ENCODE measurements around the gene DSCAM.

The DSCAM gene

GRCh38 chr21:40683349-40683748 is 163.6 kb downstream of the DSCAM start:
- Mint-ChIP-seq H3K36me3 (no peaks in the 10 kb centered on the region), H3K27ac (no peak overlapping the region), H3K4me1 (no peaks in the 10 kb centered on the region), H3K9me3 (peaks cover 18% of the 10 kb centered on the region), H3K4me3 (no peak overlapping the region)
- DNase-seq (ENCODE audit: low spot score in 2 of 2) (no peak), ATAC-seq (no peak)

DNA sequence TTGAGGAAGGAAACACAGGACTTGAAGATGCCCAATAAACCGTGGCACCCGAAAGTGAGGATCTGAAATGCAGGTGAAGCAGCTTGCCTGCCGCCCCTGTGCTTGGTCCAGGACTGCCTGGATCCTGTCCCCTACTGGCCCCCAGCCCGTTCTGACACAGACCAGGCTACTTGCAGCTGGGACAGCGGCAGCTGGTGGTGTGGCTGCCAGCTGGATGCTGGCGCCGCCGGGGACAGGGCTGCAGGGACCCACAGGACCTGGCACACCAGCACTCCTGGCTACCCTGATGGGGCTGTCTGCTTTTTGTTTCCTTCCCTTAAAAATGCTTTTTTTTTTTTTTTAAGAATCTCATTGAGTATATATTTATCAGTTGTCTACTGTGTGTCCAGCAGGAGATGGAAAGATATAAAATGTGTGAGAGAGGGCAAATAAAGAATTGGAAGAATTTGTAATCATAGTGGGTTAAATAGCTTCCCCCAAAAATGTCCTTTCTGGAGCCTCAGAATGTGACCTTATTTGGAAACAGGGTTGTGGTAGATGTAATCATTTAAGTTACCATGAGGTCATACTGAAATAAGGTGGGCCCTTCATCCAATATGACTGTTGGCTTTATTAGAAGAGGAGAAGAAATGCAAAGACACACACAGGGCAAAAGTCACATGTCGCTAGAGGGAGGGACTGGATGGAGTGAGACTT is 165.6 kb downstream of the DSCAM start:
- H3K36me3 Mint-ChIP-seq: no peaks in the 10 kb centered on the region

DNA sequence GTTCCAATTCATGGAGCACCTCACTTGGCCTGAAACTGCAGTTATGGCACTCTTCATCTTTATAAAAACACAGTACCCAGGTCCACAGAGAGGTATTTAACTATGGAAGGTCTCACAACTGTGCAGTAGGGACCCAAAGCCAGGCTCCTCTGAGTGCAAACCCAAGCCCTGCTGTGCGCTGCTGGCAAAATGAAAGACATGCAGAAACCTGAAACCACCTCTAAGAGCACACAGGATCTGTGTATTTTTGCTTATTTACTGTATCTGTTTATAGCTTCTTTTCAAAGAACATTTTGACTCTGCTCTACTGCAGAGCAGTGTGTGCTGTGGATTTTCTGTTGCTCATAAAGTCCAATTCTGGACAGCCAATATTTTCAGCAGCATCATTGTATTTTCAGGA is 166.6 kb downstream of the DSCAM start:
- Mint-ChIP-seq H3K4me1 (no peaks in the 10 kb centered on the region), H3K4me3 (no peak overlapping the region), H3K9me3 (peaks cover 16% of the 10 kb centered on the region), H3K36me3 (no peaks in the 10 kb centered on the region), H3K27ac (no peak overlapping the region)
- no peak for DNase-seq (ENCODE audit: low spot score in 2 of 2)
- no peak for ATAC-seq

More for the DNA sequence above, 165.6 kb downstream of the DSCAM start:
- Mint-ChIP-seq H3K9me3 (peaks cover 19% of the 10 kb centered on the region), H3K4me1 (no peaks in the 10 kb centered on the region), H3K4me3 (no peak overlapping the region), H3K27ac (no peak overlapping the region)
- ATAC-seq (no peak), DNase-seq (ENCODE audit: low spot score in 2 of 2) (no peak)

GRCh38 chr21:40678681-40679284 is 168.2 kb downstream of the DSCAM start:
- H3K4me1 Mint-ChIP-seq: no peaks in the 10 kb centered on the region
- ATAC-seq: no peak

GRCh38 chr21:40675017-40675416 is 171.9 kb downstream of the DSCAM start:
- ATAC-seq: no peak

More at GRCh38 chr21:40678681-40679284, 168.2 kb downstream of the DSCAM start:
- Mint-ChIP-seq H3K36me3 (no peaks in the 10 kb centered on the region), H3K9me3 (peaks cover 18% of the 10 kb centered on the region), H3K27ac (no peak overlapping the region), H3K4me3 (no peak overlapping the region)
- DNase-seq (ENCODE audit: low spot score in 2 of 2): no peak

GRCh38 chr21:40672602-40673001 is 174.4 kb downstream of the DSCAM start:
- H3K4me3 Mint-ChIP-seq: no peak overlapping the region
- H3K4me1 Mint-ChIP-seq: no peaks in the 10 kb centered on the region
- DNase-seq (ENCODE audit: low spot score in 2 of 2): no peak
- no peak for ATAC-seq
- no peak overlapping the region for H3K27ac Mint-ChIP-seq
- H3K9me3 Mint-ChIP-seq: peaks cover 7% of the 10 kb centered on the region
- no peaks in the 10 kb centered on the region for H3K36me3 Mint-ChIP-seq

More at GRCh38 chr21:40675017-40675416, 171.9 kb downstream of the DSCAM start:
- H3K4me3 Mint-ChIP-seq: no peak overlapping the region
- peaks cover 7% of the 10 kb centered on the region for H3K9me3 Mint-ChIP-seq
- H3K4me1 Mint-ChIP-seq: no peaks in the 10 kb centered on the region
- no peaks in the 10 kb centered on the region for H3K36me3 Mint-ChIP-seq
- H3K27ac Mint-ChIP-seq: no peak overlapping the region
- DNase-seq (ENCODE audit: low spot score in 2 of 2): no peak

- no peak for DNase-seq (ENCODE audit: low spot score in 2 of 2)
- H3K9me3 Mint-ChIP-seq: peaks cover 8% of the 10 kb centered on the region
Observed at GRCh38 chr21:40671716-40672115, 175.2 kb downstream of the DSCAM start.

DNA sequence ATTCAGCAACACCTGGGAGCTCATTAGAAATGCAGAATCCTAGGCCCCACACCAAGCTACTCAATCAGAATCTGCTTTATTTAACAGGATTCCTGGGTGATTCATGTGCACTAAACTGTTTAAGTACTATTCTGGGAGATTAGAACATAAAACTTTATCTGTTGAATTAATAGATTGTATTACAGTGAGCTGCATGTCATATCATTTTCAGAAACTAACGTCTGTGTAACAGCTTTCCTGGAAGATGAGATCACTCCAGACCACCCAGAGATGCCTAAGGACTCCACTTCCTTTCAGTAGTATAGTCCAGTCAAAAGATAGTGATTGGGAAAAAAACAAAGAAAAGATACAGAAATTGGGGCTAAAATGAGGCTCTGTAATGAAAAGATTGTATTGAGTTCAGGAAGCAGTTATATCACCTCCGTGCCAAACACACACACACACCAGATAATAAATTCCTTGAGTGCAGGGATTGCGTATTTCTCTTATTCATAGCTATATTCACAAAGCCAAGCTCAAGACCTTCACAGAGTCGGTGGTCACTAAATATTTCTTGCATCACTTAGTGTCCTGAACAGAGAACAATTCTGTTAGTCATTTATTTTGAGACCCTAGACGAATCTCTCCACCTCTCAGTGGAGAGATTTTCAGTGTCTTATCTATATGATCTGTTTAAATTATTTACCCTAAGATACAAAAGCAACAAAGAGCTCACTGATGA is 178.2 kb downstream of the DSCAM start:
- Mint-ChIP-seq H3K36me3 (no peaks in the 10 kb centered on the region), H3K27ac (no peak overlapping the region), H3K4me3 (no peak overlapping the region), H3K4me1 (no peaks in the 10 kb centered on the region), H3K9me3 (peaks cover 6% of the 10 kb centered on the region)
- no peak for ATAC-seq
- no peak for DNase-seq (ENCODE audit: low spot score in 2 of 2)

More at GRCh38 chr21:40671716-40672115, 175.2 kb downstream of the DSCAM start:
- Mint-ChIP-seq H3K36me3 (no peaks in the 10 kb centered on the region), H3K4me1 (no peaks in the 10 kb centered on the region), H3K4me3 (no peak overlapping the region), H3K27ac (no peak overlapping the region)
- no peak for ATAC-seq

DNA sequence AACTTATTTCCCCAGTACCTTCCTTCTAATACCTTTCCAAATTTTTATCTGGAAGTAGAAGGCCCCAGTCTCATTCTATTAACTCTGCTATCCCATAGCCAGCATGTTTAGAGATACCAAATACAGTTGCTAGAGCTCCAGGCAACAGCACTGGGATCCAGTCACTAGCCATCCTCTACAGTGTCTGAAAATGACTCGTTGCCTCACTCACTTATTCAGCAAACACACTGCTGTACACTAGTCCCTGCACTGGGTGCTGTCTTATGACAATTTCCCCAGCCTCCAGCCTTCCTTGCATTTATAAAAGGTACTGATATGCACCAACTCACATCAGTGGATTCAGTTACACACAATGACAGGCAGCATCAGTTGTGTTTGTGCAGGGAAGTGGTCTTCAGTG is 179.0 kb downstream of the DSCAM start:
- H3K36me3 Mint-ChIP-seq: no peaks in the 10 kb centered on the region
- H3K27ac Mint-ChIP-seq: no peak overlapping the region
- ATAC-seq (no peak), DNase-seq (ENCODE audit: low spot score in 2 of 2) (no peak)
- H3K4me3 Mint-ChIP-seq: no peak overlapping the region
- peaks cover 7% of the 10 kb centered on the region for H3K9me3 Mint-ChIP-seq
- H3K4me1 Mint-ChIP-seq: no peaks in the 10 kb centered on the region

DNA sequence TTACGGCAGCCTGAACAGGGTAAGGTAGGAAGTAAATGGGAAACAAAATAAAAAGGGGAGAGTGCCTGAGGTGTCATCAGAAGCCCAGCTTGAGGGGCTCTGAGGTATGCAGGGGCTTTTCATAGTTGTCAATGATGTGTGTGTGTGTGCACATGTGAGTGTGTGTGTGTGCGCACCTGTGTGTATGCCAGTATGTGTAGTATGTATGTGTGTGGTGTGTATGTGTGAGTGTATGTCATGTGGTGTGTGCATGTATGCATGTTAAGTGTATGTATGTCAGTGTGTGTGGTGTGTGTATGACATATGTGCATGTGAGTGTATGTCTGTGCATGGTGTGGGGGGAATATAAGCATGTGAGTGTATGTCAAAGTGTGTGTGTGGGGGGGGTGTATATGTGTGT is 184.1 kb downstream of the DSCAM start:
- no peaks in the 10 kb centered on the region for H3K4me1 Mint-ChIP-seq
- H3K4me3 Mint-ChIP-seq: no peak overlapping the region
- ATAC-seq (no peak), DNase-seq (ENCODE audit: low spot score in 2 of 2) (no peak)
- no peak overlapping the region for H3K27ac Mint-ChIP-seq
- H3K36me3 Mint-ChIP-seq: no peaks in the 10 kb centered on the region
- H3K9me3 Mint-ChIP-seq: peaks cover 13% of the 10 kb centered on the region

- no peak overlapping the region for H3K27ac Mint-ChIP-seq
- no peak overlapping the region for H3K4me3 Mint-ChIP-seq
- H3K4me1 Mint-ChIP-seq: no peaks in the 10 kb centered on the region
- DNase-seq (ENCODE audit: low spot score in 2 of 2) (no peak), ATAC-seq (no peak)
- H3K36me3 Mint-ChIP-seq: no peaks in the 10 kb centered on the region
- peaks cover 12% of the 10 kb centered on the region for H3K9me3 Mint-ChIP-seq
Observed at GRCh38 chr21:40660461-40660860, 186.5 kb downstream of the DSCAM start.

DNA sequence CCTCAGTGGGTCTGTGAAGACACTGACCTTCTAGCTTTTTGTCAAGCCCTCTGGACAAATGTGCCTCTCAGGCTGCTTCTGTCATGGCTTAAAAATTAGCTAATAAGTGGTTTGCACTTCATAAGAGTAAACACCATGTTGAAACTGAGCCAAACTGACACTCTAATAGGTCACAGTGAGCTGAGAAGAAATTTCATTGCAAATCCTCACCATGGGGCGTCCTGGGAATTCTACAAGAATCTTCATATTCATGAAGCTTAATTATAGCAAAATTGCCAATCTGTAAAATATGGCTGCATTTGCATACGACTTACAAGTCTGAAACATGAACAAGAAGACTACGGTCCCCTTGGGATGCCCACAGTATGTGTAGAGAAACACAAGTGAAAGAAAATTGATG is 188.6 kb downstream of the DSCAM start:
- H3K27ac Mint-ChIP-seq: no peak overlapping the region
- no peak for DNase-seq (ENCODE audit: low spot score in 2 of 2)
- no peak overlapping the region for H3K4me3 Mint-ChIP-seq
- ATAC-seq: no peak
- no peaks in the 10 kb centered on the region for H3K4me1 Mint-ChIP-seq
- H3K36me3 Mint-ChIP-seq: no peaks in the 10 kb centered on the region
- peaks cover 16% of the 10 kb centered on the region for H3K9me3 Mint-ChIP-seq

GRCh38 chr21:40652436-40652835 is 194.5 kb downstream of the DSCAM start:
- H3K9me3 Mint-ChIP-seq: peaks cover 7% of the 10 kb centered on the region
- DNase-seq (ENCODE audit: low spot score in 2 of 2): no peak
- no peaks in the 10 kb centered on the region for H3K4me1 Mint-ChIP-seq
- no peak for ATAC-seq
- H3K27ac Mint-ChIP-seq: no peak overlapping the region
- H3K4me3 Mint-ChIP-seq: no peak overlapping the region
- no peaks in the 10 kb centered on the region for H3K36me3 Mint-ChIP-seq

- no peak overlapping the region for H3K27ac Mint-ChIP-seq
- no peaks in the 10 kb centered on the region for H3K36me3 Mint-ChIP-seq
- peaks cover 3% of the 10 kb centered on the region for H3K9me3 Mint-ChIP-seq
- no peaks in the 10 kb centered on the region for H3K4me1 Mint-ChIP-seq
- H3K4me3 Mint-ChIP-seq: no peak overlapping the region
- DNase-seq (ENCODE audit: low spot score in 2 of 2) (no peak), ATAC-seq (no peak)
Observed at GRCh38 chr21:40647706-40648105, 199.3 kb downstream of the DSCAM start.

- no peak for DNase-seq (ENCODE audit: low spot score in 2 of 2)
- peaks cover 5% of the 10 kb centered on the region for H3K9me3 Mint-ChIP-seq
Observed at GRCh38 chr21:40646651-40647050, 200.3 kb downstream of the DSCAM start.

GRCh38 chr21:40641042-40641441 is 205.9 kb downstream of the DSCAM start:
- DNase-seq (ENCODE audit: low spot score in 2 of 2): no peak
- H3K4me3 Mint-ChIP-seq: no peak overlapping the region
- H3K9me3 Mint-ChIP-seq: peaks cover 5% of the 10 kb centered on the region
- ATAC-seq: no peak
- no peaks in the 10 kb centered on the region for H3K36me3 Mint-ChIP-seq
- no peak overlapping the region for H3K27ac Mint-ChIP-seq
- no peaks in the 10 kb centered on the region for H3K4me1 Mint-ChIP-seq

More at GRCh38 chr21:40646651-40647050, 200.3 kb downstream of the DSCAM start:
- no peak overlapping the region for H3K4me3 Mint-ChIP-seq
- no peak overlapping the region for H3K27ac Mint-ChIP-seq
- ATAC-seq: no peak
- H3K36me3 Mint-ChIP-seq: no peaks in the 10 kb centered on the region
- H3K4me1 Mint-ChIP-seq: no peaks in the 10 kb centered on the region

Data from stimulated activated effector memory CD8-positive, alpha-beta T cell treated with anti-CD3 and anti-CD28 coated beads, Interleukin-12 subunit alpha, Interleukin-12 subunit beta, amount 100 ng/mL, for 72 hours (primary cell).